HepG2 (cell line): ENCODE data around the gene MRPL50. TPM values are rescaled to one million over a fixed set of nuclear protein-coding genes. Genes with fewer than 3 reads are reported as not detected.

ENCODE experiments used
- ADNP ChIP-seq: sonication (generic); formaldehyde crosslinking; IDR thresholded peaks from 2 replicates; pipeline ENCODE4 v1.4.0; 2020; ENCODE audit warnings: missing genetic modification reagents
- DZIP1 ChIP-seq: sonication (generic); formaldehyde crosslinking; IDR thresholded peaks from 2 replicates; pipeline ENCODE4 v1.5.0; 2020; ENCODE audit warnings: mild to moderate bottlenecking, missing genetic modification reagents
- ERF ChIP-seq: IDR thresholded peaks from 2 replicates; pipeline ENCODE4 v1.6.1; 2018; ENCODE audit warnings: missing biosample characterization, missing genetic modification reagents
- KDM2A ChIP-seq: sonication (generic); formaldehyde crosslinking; IDR thresholded peaks from 2 replicates; pipeline ENCODE4 v1.4.0; 2020; ENCODE audit warnings: low read depth, missing genetic modification reagents, borderline replicate concordance
- NBN ChIP-seq: fragments of 450-650 bp; conservative IDR thresholded peaks from 2 replicates; pipeline ENCODE4 v1.6.1; 2017
- PAX8 ChIP-seq: sonication (generic); formaldehyde crosslinking; IDR thresholded peaks from 2 replicates; pipeline ENCODE4 v1.8.0; 2022; ENCODE audit warnings: mild to moderate bottlenecking, missing genetic modification reagents, borderline replicate concordance
- RXRB ChIP-seq: IDR thresholded peaks from 2 replicates; pipeline ENCODE4 v1.6.1; 2016; ENCODE audit warnings: borderline replicate concordance, missing genetic modification reagents, missing compliant biosample characterization
- TFE3 ChIP-seq: IDR thresholded peaks from 2 replicates; pipeline ENCODE4 v1.6.1; 2016
- TRIM22 ChIP-seq: fragments of 450-650 bp; IDR thresholded peaks from 2 replicates; pipeline ENCODE4 v1.6.1; 2017
- ZFP36L1 ChIP-seq: sonication (generic); formaldehyde crosslinking; IDR thresholded peaks from 2 replicates; pipeline ENCODE4 v1.8.0; 2022; ENCODE audit warnings: mild to moderate bottlenecking, missing genetic modification reagents, moderate library complexity
- ZNF101 ChIP-seq: sonication (generic); formaldehyde crosslinking; IDR thresholded peaks from 2 replicates; pipeline ENCODE4 v1.4.0; 2020; ENCODE audit warnings: mild to moderate bottlenecking, low read depth, missing genetic modification reagents, borderline replicate concordance
- ZNF281 ChIP-seq: sonication (generic); formaldehyde crosslinking; IDR thresholded peaks from 2 replicates; pipeline ENCODE4 v1.4.0; 2020; ENCODE audit warnings: missing genetic modification reagents, borderline replicate concordance
- ZNF382 ChIP-seq: sonication (generic); formaldehyde crosslinking; IDR thresholded peaks from 2 replicates; pipeline ENCODE4 v1.5.0; 2020; ENCODE audit warnings: missing genetic modification reagents, mild to moderate bottlenecking, borderline replicate concordance
- ZNF503 ChIP-seq: sonication (generic); formaldehyde crosslinking; IDR thresholded peaks from 2 replicates; pipeline ENCODE4 v1.4.0; 2020; ENCODE audit warnings: missing genetic modification reagents
- ZNF549 ChIP-seq: sonication (generic); formaldehyde crosslinking; IDR thresholded peaks from 2 replicates; pipeline ENCODE4 v1.5.0; 2020; ENCODE audit warnings: missing genetic modification reagents
- ZNF570 ChIP-seq: sonication (generic); formaldehyde crosslinking; IDR thresholded peaks from 2 replicates; pipeline ENCODE4 v1.4.0; 2020; ENCODE audit warnings: mild to moderate bottlenecking, missing genetic modification reagents, borderline replicate concordance
- ZNF83 ChIP-seq: sonication (generic); formaldehyde crosslinking; IDR thresholded peaks from 2 replicates; pipeline ENCODE4 v1.4.0; 2020; ENCODE audit warnings: missing genetic modification reagents, mild to moderate bottlenecking, borderline replicate concordance
- ZNF891 ChIP-seq: sonication (generic); formaldehyde crosslinking; IDR thresholded peaks from 2 replicates; pipeline ENCODE4 v1.5.0; 2020; ENCODE audit warnings: mild to moderate bottlenecking, missing genetic modification reagents
- ZSCAN31 ChIP-seq: sonication (generic); formaldehyde crosslinking; IDR thresholded peaks from 2 replicates; pipeline ENCODE4 v1.5.0; 2020; ENCODE audit warnings: low read depth, mild to moderate bottlenecking, missing genetic modification reagents
- polyA plus RNA-seq, 8 experiments: library from polyadenylated mRNA; depleted of rRNA in 3 of 8; stranded (reverse) in 7 of 8; unstranded in 1 of 8; fragments of >200 nt; fragmentation: Illumina TruSeq in 4 of 8; extraction: Trizol in 4 of 8; gene quantifications; 2 replicates each; pipeline versions ENCODE4 v1.2.1 to v1.2.3, GENCODE V29; 2011 to 2016; ENCODE audit warnings: low read depth in 4 of 8, missing spikeins in 1 of 8, mixed read lengths in 1 of 8; ENCODE audit not compliant: insufficient read depth in 1 of 8
- total RNA-seq, 5 experiments: library from RNA; depleted of rRNA; stranded (reverse); fragments of >200 nt; fragmentation: Illumina TruSeq; extraction: Trizol; gene quantifications; 2 replicates each; pipeline ENCODE4 v1.2.3, GENCODE V29; 2016; ENCODE audit warnings: low read depth in 1 of 5

MRPL50 gene
- total and polyA plus RNA-seq, 2 of the 13 experiments (the other 11 are each of a cell fraction or from before 2014, with no cell fraction given), result 37.1 to 70.0 TPM

- TF ChIP-seq DZIP1 (CRISPR knock-in tag), result no peak
- TF ChIP-seq ZNF549, result no peak
- TF ChIP-seq ERF, result peak; percentile 80
- no peak for TF ChIP-seq ZSCAN31 (CRISPR knock-in tag)
- no peak for TF ChIP-seq ZNF382 (CRISPR knock-in tag)
- TF ChIP-seq NBN, result no peak
- TF ChIP-seq TFE3, result peak; percentile 63; the same call in 1 of the 2 replicates
- no peak for TF ChIP-seq ADNP (CRISPR knock-in tag)
- no peak for TF ChIP-seq ZFP36L1 (CRISPR knock-in tag)
- TF ChIP-seq RXRB (CRISPR knock-in tag), result peak; percentile 92
- TF ChIP-seq TRIM22, result no peak
- TF ChIP-seq ZNF281, result no peak
- TF ChIP-seq ZNF101, result no peak
- TF ChIP-seq ZNF891 (CRISPR knock-in tag), result no peak
- no peak for TF ChIP-seq PAX8 (CRISPR knock-in tag)
- TF ChIP-seq ZNF570 (CRISPR knock-in tag), result no peak
- no peak for TF ChIP-seq KDM2A
- TF ChIP-seq ZNF503 (CRISPR knock-in tag), result peak; percentile 69; the same call in 1 of the 2 replicates
- no peak for TF ChIP-seq ZNF83
Measured at GRCh38 chr9:101433229-101433628, 34.8 kb upstream of the MRPL50 start (continued).
